ENCODE results near the gene PPP1R37. TPM values are rescaled to one million over a fixed set of nuclear protein-coding genes. Genes with fewer than 3 reads are reported as not detected.

PPP1R37 gene
- total RNA-seq, 8 experiments from 2014 or later = 18.2 to 37.0 (median 22.6) TPM

DNA sequence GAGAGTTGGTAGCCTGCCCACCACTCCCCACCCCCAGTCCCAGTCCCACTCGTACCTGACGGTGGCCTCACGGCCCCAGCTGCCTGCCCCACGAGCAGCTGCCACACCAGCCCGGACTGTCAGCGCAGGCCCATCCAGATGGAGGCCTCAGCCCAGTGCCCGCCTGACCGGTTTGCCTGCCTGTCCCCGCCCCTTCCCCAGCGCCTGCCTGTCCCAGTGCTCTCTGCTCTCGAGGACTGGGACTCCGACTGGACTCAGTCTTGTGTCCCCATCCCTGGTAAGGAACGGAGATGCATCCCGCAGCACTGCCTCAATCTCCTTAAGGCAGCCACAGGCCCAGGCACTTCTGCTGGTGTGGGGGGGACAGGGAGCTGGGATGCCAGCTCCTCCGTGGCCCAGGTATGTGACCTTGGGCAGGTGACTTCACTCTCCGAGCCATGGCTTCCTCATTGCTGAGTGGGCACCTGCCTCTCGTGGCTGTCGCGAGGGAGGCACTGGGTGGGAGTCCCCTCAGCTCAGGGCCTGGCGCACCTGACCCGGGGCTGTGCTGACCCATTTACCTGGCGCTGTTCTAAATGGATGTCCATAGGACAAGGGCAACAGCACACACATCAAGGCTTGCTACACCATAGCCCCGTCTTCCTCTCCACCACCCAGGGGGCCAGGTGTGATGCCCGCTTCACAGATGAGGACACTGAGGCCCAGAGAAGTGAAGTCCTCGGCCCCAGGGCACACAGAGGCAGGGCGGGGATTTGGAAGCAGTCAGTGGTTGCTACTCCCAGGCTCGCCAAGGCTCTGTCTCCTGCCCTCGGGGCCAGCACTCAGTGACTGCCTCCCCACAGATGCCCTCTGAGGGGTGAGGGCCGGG lies 68.1 kb downstream of the PPP1R37 start, which contains the start of gene NKPD1:
NKPD1 (minus strand) TSS at position 113 of the 868 bp plus-strand sequence. CDS start 832 bp downstream, outside the sequence.
- in situ Hi-C loops (cut with MboI; ENCODE audit: low pct_unique_long_range_greater_than_20kb in 2 of 9, low sequenced_read_pairs in 9 of 9, unreplicated experiment in 9 of 9) = no loop called here
- 0 to 100% (median 52%) methylated on average over 1 to 8 of the region's 29 CpGs; no CpG with 5 or more reads in 4 of the 10 experiments for WGBS, 10 experiments
- peak in 6 of 8 experiments; percentile 4 to 48 (median 27) for ATAC-seq (replicated peaks in 6 of 8)
- no peak within 1 kb of the TSS for H3K4me3 ChIP-seq
- H3K27ac ChIP-seq = no peak within 1 kb of the TSS
- H3K4me1 ChIP-seq (replicated peaks in 1 of 2) = peaks cover 0 to 4% of the 10 kb centered on the region in 2 donors

GRCh38 chr19:45161738-45162607 lies 69.0 kb downstream of the PPP1R37 start:
- H3K4me1 ChIP-seq (replicated peaks in 1 of 2) = peaks cover 8 to 13% of the 10 kb centered on the region in 2 donors
- peak; percentile 5 to 70 (median 60) for ATAC-seq (replicated peaks in 6 of 8)
- in situ Hi-C loops (cut with MboI; ENCODE audit: low pct_unique_long_range_greater_than_20kb in 2 of 9, low sequenced_read_pairs in 9 of 9, unreplicated experiment in 9 of 9) = no loop called here

DNA sequence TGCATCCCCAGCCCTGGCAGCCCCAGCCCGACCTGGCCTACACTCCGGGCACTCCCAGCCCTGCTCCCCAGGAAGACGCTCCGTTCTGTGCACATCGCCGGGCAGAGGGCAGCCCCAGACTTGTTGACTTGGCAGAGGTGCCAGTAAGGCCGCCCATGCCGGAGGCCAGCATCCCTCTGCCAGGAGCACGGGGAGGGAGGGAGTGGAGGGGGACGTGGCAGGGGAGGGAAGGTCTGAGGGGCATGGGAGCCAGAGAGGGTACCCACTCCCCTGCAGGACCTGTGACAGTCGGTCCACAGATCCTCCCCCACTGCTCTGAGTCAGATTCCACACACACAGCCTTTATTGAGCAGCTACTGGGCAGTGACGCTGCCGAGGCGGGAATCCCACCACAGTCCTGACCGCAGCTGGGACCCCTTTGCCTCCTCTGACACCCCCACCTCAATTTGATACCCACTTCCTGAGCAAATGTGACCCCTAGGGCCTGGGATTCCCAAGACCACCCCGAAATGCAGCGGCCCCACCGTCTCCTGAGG lies 69.7 kb downstream of the PPP1R37 start:
- H3K4me1 ChIP-seq (replicated peaks in 1 of 2) = peaks cover 11 to 14% of the 10 kb centered on the region in 2 donors
- no peak overlapping the region for H3K27ac ChIP-seq
- 80 to 93% (median 93%) methylated on average over 1 to 3 of the region's 18 CpGs; no CpG with 5 or more reads in 7 of the 10 experiments for WGBS, 10 experiments
- no peak for ATAC-seq (replicated peaks in 6 of 8)
- in situ Hi-C loops (cut with MboI; ENCODE audit: low pct_unique_long_range_greater_than_20kb in 2 of 9, low sequenced_read_pairs in 9 of 9, unreplicated experiment in 9 of 9) = no loop called here
- H3K4me3 ChIP-seq = no peak overlapping the region

More at GRCh38 chr19:45161738-45162607, 69.0 kb downstream of the PPP1R37 start:
- H3K27ac ChIP-seq = no peak overlapping the region
- WGBS, 10 experiments = 4 to 20% (median 5%) methylated on average over 1 to 8 of the region's 32 CpGs; no CpG with 5 or more reads in 7 of the 10 experiments
- H3K4me3 ChIP-seq = no peak overlapping the region

DNA sequence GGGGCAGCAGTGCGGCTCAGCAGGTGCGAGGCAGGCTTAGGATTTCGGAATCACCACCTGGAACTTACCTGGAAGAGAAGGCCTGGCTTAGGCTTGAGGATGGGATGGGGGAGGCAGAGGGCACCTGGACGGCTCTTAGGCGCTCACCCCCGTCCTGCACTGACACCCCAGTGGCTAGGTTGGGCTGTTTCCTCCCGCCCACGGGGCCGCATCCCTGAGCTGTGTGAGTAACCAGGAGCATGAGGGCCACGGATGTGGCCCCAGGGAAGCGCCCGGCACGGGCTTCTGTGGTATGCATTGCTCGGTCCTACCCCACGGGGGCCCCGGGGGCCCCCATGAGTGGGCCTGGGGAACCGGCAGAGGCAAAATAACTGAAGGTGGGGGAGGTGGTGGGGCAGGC lies 70.2 kb downstream of the PPP1R37 start:
- Histone ChIP-seq H3K4me1 (replicated peaks in 1 of 2) (peaks cover 11 to 14% of the 10 kb centered on the region in 2 donors), H3K27ac (no peak overlapping the region), H3K4me3 (no peak overlapping the region)
- in situ Hi-C loops (cut with MboI; ENCODE audit: low pct_unique_long_range_greater_than_20kb in 2 of 9, low sequenced_read_pairs in 9 of 9, unreplicated experiment in 9 of 9) = no loop called here
- ATAC-seq (replicated peaks in 6 of 8) = no peak
- 40 to 87% (median 74%) methylated on average over 2 to 6 of the region's 17 CpGs; no CpG with 5 or more reads in 7 of the 10 experiments for WGBS, 10 experiments

DNA sequence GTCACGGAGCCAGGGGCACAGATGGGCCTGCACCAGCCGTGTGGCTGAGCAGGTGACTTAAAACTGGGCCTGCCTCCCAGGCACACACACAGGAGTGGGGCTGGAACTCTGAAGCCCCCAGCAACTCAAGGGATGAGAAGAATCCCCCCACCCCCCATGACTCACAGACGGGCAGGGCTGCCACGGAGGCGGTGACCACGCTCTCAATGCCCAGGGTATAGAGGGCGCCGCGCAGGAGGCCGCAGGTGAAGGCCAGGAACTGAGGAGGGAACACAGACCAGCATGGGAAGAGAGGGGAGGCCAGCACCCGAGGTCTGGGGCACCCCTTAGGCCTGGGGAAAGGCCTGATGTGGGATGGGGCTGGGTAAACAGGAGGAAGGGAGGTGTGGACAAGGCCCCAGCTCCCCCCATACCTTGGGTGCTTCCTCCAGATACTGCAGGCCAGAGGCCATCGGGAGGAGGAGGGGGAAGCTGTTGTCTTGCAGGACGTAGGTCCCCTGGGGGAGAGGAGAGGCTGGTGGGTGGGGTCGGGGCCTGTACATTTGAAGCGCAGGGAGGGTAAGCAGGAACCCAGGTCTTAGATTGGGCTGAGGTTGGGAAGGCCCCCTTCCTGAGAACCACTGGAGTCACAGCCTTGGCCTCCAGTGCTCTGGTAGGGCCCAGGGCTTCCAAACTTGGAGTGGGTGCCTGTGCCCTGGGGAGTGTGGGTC lies 70.9 kb downstream of the PPP1R37 start:
- in situ Hi-C loops (cut with MboI; ENCODE audit: low pct_unique_long_range_greater_than_20kb in 2 of 9, low sequenced_read_pairs in 9 of 9, unreplicated experiment in 9 of 9) = no loop called here
- H3K27ac ChIP-seq = no peak overlapping the region
- peaks cover 11 to 14% of the 10 kb centered on the region in 2 donors for H3K4me1 ChIP-seq (replicated peaks in 1 of 2)
- WGBS, 10 experiments = 40 to 100% (median 72%) methylated on average over 1 to 3 of the region's 15 CpGs; no CpG with 5 or more reads in 6 of the 10 experiments
- H3K4me3 ChIP-seq = no peak overlapping the region
- no peak for ATAC-seq (replicated peaks in 6 of 8)

DNA sequence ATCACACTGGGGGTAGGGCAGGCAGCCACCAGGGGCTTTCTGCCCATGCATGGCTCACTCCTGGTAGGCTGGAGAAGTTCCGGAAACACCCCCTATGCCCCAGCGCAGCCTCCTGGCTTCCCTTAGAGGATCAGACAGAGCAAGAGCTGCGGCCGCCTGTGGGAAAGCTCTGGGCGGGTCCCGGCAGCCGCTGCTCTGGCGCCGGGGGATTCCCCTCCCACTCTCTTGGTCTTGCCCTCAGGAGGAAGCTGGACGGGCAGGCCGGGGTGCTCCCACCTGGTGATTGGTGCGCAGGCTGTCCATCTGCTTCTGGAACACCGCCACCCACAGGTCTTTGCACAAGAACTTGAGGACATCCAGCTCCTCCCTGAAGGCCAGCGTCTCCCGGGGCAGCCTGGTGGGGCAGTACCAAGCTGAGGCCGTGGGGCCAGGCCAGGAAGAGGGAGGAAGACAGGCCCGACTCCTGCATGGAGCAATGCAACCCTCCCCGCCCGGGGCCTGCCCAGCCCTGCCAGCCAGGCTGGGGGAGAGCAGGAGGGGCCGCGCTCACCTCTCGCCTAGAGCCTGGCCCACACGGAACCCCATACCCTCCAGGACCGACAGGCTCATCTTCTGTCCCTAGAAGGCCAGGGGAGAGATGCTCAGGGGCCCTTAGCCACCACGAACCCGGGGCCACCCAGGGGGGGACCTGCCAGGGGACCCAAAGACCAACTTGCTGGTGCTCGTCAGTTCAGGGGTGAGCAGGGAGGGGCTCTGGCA lies 71.8 kb downstream of the PPP1R37 start:
- ATAC-seq (replicated peaks in 6 of 8) = peak; percentile 5 to 92 (median 23)

GRCh38 chr19:45166723-45167252 lies 73.8 kb downstream of the PPP1R37 start:
- 28 to 100% (median 41%) methylated on average over 1 to 8 of the region's 14 CpGs; no CpG with 5 or more reads in 3 of the 10 experiments for WGBS, 10 experiments
- ATAC-seq (replicated peaks in 6 of 8) = peak in 5 of 8 experiments; percentile 61 to 76 (median 76)
- Histone ChIP-seq H3K4me1 (replicated peaks in 1 of 2) (peaks cover 11 to 13% of the 10 kb centered on the region in 2 donors), H3K27ac (peak overlapping the region; percentile 45 to 77), H3K4me3 (no peak overlapping the region)
- in situ Hi-C loops (cut with MboI; ENCODE audit: low pct_unique_long_range_greater_than_20kb in 2 of 9, low sequenced_read_pairs in 9 of 9, unreplicated experiment in 9 of 9) = no loop called here

More for the DNA sequence above, 71.8 kb downstream of the PPP1R37 start:
- in situ Hi-C loops (cut with MboI; ENCODE audit: low pct_unique_long_range_greater_than_20kb in 2 of 9, low sequenced_read_pairs in 9 of 9, unreplicated experiment in 9 of 9) = no loop called here
- WGBS, 10 experiments = 0 to 100% (median 15%) methylated on average over 1 to 4 of the region's 27 CpGs; no CpG with 5 or more reads in 5 of the 10 experiments
- Histone ChIP-seq H3K27ac (no peak overlapping the region), H3K4me1 (replicated peaks in 1 of 2) (peaks cover 11 to 14% of the 10 kb centered on the region in 2 donors), H3K4me3 (no peak overlapping the region)

GRCh38 chr19:45168767-45169351 lies 75.9 kb downstream of the PPP1R37 start:
- no peak overlapping the region for H3K27ac ChIP-seq
- no peak overlapping the region for H3K4me3 ChIP-seq
- ATAC-seq (replicated peaks in 6 of 8) = no peak
- H3K4me1 ChIP-seq (replicated peaks in 1 of 2) = peaks cover 11 to 12% of the 10 kb centered on the region in 2 donors
- 0 to 60% (median 60%) methylated on average over 1 of the region's 16 CpGs; no CpG with 5 or more reads in 7 of the 10 experiments for WGBS, 10 experiments
- in situ Hi-C loops (cut with MboI; ENCODE audit: low pct_unique_long_range_greater_than_20kb in 2 of 9, low sequenced_read_pairs in 9 of 9, unreplicated experiment in 9 of 9) = no loop called here

DNA sequence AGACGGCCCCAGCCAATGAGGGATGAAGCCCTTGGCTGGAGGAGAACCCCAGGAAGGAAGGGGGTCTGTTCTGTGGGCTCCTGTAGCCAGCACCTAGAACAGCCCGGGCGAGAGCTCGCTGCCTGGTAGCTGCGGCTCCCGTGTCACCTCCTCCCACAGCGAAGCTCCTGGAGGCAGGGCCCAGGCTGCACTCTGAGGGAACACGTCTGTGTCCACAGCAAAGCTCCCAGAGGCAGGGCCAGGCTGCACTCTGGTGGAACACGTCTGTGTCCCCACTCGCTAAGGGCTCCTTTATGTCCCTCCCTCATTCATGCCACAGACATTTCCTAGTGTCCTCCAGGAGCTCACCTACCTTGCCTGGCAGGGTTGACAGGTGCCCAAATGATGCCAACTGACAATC lies 76.6 kb downstream of the PPP1R37 start:
- Histone ChIP-seq H3K4me3 (no peak overlapping the region), H3K4me1 (replicated peaks in 1 of 2) (peaks cover 11 to 12% of the 10 kb centered on the region in 2 donors), H3K27ac (no peak overlapping the region)
- in situ Hi-C loops (cut with MboI; ENCODE audit: low pct_unique_long_range_greater_than_20kb in 2 of 9, low sequenced_read_pairs in 9 of 9, unreplicated experiment in 9 of 9) = no loop called here
- WGBS, 10 experiments = 43 to 100% (median 60%) methylated on average over 1 to 3 of the region's 10 CpGs; no CpG with 5 or more reads in 7 of the 10 experiments
- ATAC-seq (replicated peaks in 6 of 8) = no peak

GRCh38 chr19:45170146-45171106 lies 77.4 kb downstream of the PPP1R37 start:
- in situ Hi-C loops (cut with MboI; ENCODE audit: low pct_unique_long_range_greater_than_20kb in 2 of 9, low sequenced_read_pairs in 9 of 9, unreplicated experiment in 9 of 9) = no loop called here
- ATAC-seq (replicated peaks in 6 of 8) = peak in 3 of 8 experiments; percentile 55 to 76 (median 67)
- 0 to 90% (median 79%) methylated on average over 1 to 15 of the region's 21 CpGs; no CpG with 5 or more reads in 4 of the 10 experiments for WGBS, 10 experiments
- no peak overlapping the region for H3K4me3 ChIP-seq
- H3K4me1 ChIP-seq (replicated peaks in 1 of 2) = peaks cover 11 to 12% of the 10 kb centered on the region in 2 donors
- H3K27ac ChIP-seq = no peak overlapping the region
